ENCODE results near the gene ZBTB46.
"Not testable (repeated sequence)": the region's sequence is repeated elsewhere in the genome, so short reads cannot be mapped to it uniquely, and the experiment has no call there.

ZBTB46 gene

GRCh38 chr20:63815615-63816253 lies 15.3 kb downstream of the ZBTB46 start:
- no peak for DNase-seq (ENCODE audit: low read depth, low spot score)

DNA sequence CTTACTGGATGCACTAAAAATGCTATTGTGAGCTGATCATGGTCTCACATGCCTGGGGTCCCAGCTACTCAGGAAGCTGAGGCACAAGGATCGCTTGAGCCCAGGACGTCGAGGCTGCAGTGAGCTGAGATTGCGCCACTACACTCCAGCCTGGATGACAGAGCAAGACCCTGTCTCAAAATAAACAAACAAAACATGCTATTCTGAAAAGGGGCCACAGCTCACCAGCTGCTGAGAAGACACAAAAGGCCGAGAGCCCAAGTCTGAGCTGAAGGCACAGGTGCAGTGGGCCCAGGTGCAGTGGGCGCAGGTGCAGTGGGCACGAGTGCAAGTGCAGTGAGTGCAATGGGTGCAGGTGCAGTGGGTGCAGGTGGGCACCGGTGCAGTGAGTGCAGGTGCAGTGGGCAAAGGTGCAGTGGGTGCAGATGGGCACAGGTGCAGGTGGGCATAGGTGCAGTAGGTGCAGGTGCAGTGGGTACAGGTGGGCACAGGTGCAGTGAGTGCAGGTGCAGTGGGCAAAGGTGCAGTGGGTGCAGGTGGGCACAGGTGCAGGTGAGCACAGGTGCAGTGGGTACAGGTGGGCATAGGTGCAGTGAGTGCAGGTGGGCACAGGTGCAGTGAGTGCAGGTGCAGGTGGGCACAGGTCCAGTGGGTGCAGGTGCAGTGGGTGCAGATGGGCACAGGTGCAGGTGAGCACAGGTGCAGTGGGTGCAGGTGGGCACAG lies 16.0 kb downstream of the ZBTB46 start:
- no peak for DNase-seq (ENCODE audit: low read depth, low spot score)

DNA sequence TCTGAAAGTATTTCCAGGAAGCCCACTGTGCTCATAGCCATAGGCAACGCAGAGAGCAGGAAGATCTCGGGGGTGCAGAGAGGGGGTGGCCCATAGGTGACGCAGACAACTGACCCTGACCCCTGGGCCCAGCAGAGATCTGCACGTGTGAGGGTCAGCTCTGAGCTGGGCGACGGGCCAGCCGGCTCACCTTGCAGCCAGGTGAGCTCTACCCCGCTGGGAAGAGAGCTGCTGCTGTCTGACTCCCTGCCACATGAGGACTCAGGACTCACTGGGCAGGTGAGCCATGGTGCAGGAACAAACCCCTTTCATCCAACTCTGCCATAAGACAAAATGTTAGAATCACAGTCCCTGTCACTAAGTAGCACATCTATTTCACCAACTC lies 19.6 kb downstream of the ZBTB46 start:
- DNase-seq (ENCODE audit: low read depth, low spot score), result no peak

DNA sequence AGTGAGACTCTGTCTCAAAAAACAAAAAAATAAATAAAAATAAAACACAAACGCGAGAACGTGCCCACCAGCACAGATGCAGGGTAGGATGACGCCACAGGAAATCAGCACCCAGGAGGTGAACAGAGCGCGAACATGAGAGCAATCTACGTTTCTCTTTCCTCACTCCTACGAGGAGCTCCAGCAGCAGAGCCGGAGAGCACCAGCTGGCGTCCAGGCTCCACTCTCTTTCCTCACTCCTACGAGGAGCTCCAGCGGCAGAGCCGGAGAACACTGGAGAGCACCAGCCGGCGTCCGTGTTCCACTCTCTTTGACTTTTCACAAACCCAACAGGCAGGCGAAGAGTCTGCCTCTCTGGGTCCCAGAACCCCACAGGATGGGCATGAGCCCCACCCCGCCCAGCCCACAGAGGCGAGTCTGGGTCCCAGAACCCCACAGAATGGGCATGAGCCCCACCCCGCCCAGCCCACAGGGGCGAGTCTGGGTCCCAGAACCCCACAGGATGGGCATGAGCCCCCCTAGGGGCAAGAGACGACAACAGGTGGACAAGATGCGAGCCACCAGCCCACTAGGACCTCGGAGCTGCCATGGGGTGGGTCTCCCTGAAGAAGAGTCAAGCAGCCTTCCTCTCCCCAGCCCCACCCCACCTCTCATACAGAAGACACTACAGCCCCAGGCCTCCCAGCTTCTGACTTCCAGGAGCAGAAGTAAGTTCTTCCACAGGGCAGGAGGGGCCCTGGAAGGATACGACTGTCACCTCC lies 20.2 kb downstream of the ZBTB46 start:
- no peak for DNase-seq (ENCODE audit: low read depth, low spot score)

- DNase-seq (ENCODE audit: low read depth, low spot score), result no peak
Measured at GRCh38 chr20:63809856-63810255, 21.2 kb downstream of the ZBTB46 start.

GRCh38 chr20:63808964-63809674 lies 21.9 kb downstream of the ZBTB46 start:
- no peak for DNase-seq (ENCODE audit: low read depth, low spot score)

DNA sequence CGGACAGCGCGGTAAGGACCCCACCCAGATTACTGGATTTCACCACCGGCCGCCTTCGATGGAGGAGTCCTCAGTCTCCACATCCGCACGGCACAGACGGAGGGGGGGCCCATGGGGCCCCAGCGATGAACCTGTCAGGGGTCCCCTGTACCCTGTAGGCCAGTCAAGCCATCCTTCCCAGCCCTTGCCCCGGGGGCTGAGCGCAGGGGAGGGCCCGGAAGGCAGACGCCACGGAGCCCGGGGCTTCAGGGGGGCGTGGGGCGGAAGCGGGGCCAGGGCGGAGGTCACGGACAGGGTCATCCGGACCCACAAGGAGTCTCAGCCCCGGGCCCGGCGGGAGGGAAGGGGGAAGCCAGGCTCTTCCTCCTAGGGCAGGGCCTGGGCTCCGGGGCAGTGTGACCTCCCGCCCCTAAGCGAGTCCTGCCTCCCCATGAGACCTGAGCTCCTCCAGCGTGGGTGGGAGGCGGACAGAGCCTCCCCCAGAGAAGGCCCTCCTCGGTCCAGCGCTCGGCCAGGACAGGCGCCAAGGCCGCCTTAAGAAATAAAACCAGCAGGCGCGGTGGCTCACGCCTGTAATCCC lies 22.8 kb downstream of the ZBTB46 start:
- DNase-seq (ENCODE audit: low read depth, low spot score), result no peak

- no peak for DNase-seq (ENCODE audit: low read depth, low spot score)
Measured at GRCh38 chr20:63807654-63808053, 23.4 kb downstream of the ZBTB46 start.

- DNase-seq (ENCODE audit: low read depth, low spot score), result no peak
Measured at GRCh38 chr20:63804308-63804636, 26.8 kb downstream of the ZBTB46 start.

GRCh38 chr20:63802469-63803240 lies 28.4 kb downstream of the ZBTB46 start:
- no peak for DNase-seq (ENCODE audit: low read depth, low spot score)

DNA sequence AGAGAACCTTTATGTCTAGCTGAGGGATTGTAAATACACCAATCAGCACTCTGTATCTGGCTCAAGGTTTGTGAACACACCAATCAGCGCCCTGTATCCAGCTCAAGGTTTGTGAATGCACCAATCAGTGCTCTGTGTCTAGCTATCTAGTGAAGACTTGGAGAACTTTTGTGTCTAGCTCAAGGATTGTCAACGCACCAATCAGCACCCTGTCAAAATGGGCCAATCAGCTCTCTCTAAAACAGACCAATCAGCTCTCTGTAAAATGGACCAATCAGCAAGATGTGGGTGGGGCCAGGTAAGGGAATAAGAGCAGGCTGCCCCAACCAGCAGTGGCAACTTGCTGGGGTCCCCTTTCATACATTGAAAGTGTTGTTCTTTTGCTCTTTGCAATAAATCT lies 29.9 kb downstream of the ZBTB46 start:
- not testable (repeated sequence) for DNase-seq (ENCODE audit: low read depth, low spot score)

GRCh38 chr20:63800411-63800810 lies 30.7 kb downstream of the ZBTB46 start:
- not testable (repeated sequence) for DNase-seq (ENCODE audit: low read depth, low spot score)

DNA sequence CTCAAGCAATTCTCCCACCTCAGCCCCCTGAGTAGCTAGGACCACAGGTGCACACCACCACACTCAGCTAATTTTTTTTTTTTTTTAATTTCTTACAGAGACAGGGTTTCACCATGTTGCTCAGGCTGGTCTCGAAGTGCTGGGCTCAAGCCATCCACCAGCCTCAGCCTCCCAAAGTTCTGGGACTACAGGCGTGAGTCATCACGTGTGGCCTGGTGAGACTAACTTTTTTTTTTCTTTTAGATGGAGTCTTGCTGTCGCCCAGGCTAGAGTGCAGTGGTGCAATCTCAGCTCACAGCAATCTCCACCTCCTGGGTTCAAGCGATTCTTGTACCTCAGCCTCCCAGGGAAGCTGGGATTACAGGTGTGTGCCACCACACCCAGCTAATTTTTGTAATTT lies 31.9 kb downstream of the ZBTB46 start:
- not testable (repeated sequence) for DNase-seq (ENCODE audit: low read depth, low spot score)

DNA sequence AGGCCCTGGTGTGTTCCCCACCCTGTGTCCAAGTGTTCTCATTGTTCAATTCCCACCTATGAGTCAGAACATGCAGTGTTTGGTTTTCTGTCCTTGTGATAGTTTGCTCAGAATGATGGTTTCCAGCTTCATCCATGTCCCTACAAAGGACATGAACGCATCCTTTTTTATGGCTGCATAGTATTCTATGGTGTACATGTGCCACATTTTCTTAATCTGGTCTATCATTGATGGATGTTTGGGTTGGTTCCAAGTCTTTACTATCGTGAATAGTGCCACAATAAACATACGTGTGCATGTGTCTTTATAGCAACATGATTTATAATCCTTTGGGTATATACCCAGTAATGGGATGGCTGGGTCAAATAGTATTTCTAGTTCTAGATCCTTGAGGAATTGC lies 33.9 kb downstream of the ZBTB46 start:
- not testable (repeated sequence) for DNase-seq (ENCODE audit: low read depth, low spot score)

- no peak for DNase-seq (ENCODE audit: low read depth, low spot score)
Measured at GRCh38 chr20:63795178-63795830, 35.8 kb downstream of the ZBTB46 start.

GRCh38 chr20:63794614-63795013 lies 36.5 kb downstream of the ZBTB46 start:
- no peak for DNase-seq (ENCODE audit: low read depth, low spot score)

DNA sequence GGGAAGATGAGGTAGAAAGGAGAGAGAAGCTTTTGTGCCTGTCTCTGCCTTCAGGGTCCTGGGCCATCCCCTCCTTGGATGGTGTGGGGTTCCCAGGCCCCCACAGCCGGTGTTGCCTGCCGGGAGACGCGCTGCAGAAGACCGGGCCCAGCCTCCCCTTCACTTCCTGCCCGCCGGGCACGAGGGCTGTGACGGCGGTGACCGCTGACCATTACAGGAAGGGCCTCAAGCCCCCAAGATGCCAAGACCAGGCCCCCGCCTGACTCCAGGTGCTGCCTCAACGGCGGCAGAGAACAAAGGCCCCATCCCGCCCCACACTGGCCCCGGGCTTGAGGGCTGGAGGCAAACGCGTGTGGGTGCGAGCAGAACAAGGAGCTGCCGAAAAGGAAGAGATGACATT lies 38.2 kb downstream of the ZBTB46 start:
- DNase-seq (ENCODE audit: low read depth, low spot score), result no peak

DNA sequence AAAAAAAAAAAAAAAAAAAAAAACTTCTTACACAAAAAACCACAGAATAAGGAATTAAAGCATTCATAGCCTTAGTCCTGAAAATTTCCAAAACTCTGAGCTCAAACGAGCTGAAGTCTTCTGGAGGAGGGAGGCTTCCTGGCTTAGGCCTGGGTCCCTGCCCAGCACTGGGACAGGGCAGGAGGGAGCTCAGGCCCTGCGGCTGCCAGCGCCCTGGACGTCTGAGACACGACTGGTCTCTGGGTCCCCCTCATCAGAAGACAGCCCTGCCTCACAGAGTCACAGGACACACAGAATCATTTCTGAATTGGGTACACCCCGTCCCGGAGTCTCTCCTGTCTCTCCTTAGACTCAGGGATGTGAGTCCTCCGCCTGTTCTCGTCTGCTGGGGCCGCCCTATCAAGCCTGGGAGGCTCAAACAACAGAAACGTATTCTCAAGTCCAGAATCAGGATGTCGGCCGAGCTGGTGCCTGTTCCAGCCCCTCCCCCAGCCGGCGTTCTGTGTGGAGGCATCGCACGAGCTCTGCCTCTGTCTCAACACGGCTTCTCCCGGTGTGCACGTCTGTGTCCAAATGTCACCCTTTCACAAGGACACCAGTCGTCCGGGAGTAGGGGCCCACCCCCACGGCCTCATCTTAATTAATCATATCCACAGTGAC lies 39.4 kb downstream of the ZBTB46 start:
- DNase-seq (ENCODE audit: low read depth, low spot score), result no peak

GRCh38 chr20:63790572-63791168 lies 40.4 kb downstream of the ZBTB46 start:
- no peak for DNase-seq (ENCODE audit: low read depth, low spot score)

Data from iPS DF 19.7 (cell line).